Stomach (tissue), 9 donors: ENCODE results near the gene RPS3. TPM values are rescaled to one million over a fixed set of nuclear protein-coding genes. Genes with fewer than 3 reads are reported as not detected.

ENCODE experiments used
- DNase-seq, 2 donors: peaks; one replicate each; pipeline versions ENCODE4 v3.0.0 to v3.0.0-alpha.2; 2013 to 2019
- H3K27ac ChIP-seq, 5 donors: fragments of 200-600 bp in 4 of 5; sonication (generic) in 4 of 5; one replicate each; pipeline ENCODE4 v1.5.1; 2013 to 2019; ENCODE audit warnings: mild to moderate bottlenecking in 1 of 5, moderate library complexity in 1 of 5
- H3K27me3 ChIP-seq, 3 donors: fragments of 200-600 bp; sonication (generic); one replicate each; pipeline ENCODE4 v1.5.1; 2017 to 2019; ENCODE audit warnings: mixed run types in 1 of 3
- H3K36me3 ChIP-seq, 4 donors: fragments of 200-600 bp; sonication (generic); 1 replicate in 3 of 4; 2 replicates in 1 of 4; pipeline ENCODE4 v1.5.1; 2016 to 2019
- H3K4me1 ChIP-seq, 4 donors: fragments of 200-600 bp; sonication (generic); one replicate each; pipeline ENCODE4 v1.5.1; 2016 to 2019
- H3K4me3 ChIP-seq, 4 donors: fragments of 200-600 bp; sonication (generic) in 3 of 4; one replicate each; pipeline ENCODE4 v1.5.1; 2016 to 2019; ENCODE audit warnings: mild to moderate bottlenecking in 1 of 4
- H3K9me3 ChIP-seq, 4 donors: fragments of 200-600 bp; sonication (generic); one replicate each; pipeline ENCODE4 v1.5.1; 2016 to 2019
- CTCF ChIP-seq, 7 experiments: fragments of 450-650 bp in 4 of 7; fragments of 200-600 bp in 3 of 7; sonication (generic) in 3 of 7; IDR thresholded peaks; one replicate each; pipeline ENCODE4 v1.5.1; 2016 to 2019; ENCODE audit warnings: antibody characterized with exemption in 7 of 7, control low read depth in 2 of 7, mild to moderate bottlenecking in 1 of 7
- EP300 ChIP-seq: sonication (generic); formaldehyde crosslinking; IDR thresholded peaks from one replicate; pipeline ENCODE4 v1.6.1; 2017; ENCODE audit warnings: antibody characterized with exemption
- POLR2A ChIP-seq, 4 donors: fragments of 450-650 bp; IDR thresholded peaks; one replicate each; pipeline ENCODE4 v1.6.1; 2016; ENCODE audit warnings: antibody characterized with exemption in 4 of 4, control low read depth in 2 of 4, mild to moderate bottlenecking in 1 of 4, moderate library complexity in 1 of 4
- POLR2AphosphoS5 ChIP-seq, 3 donors: sonication (generic); formaldehyde crosslinking; IDR thresholded peaks; one replicate each; pipeline ENCODE4 v1.6.1; 2016; ENCODE audit warnings: antibody characterized with exemption in 3 of 3
- WGBS, 5 donors: extraction: QIAGEN DNeasy Blood & Tissue Kit in 3 of 5; methylation state at CpG; one replicate each; pipeline versions ENCODE4 v1.1.5 to v1.1.7; 2013 to 2018; 5-methylcytosine and 5-hydroxymethylcytosine counted together
- intact Hi-C: fragments of 100-400 bp; cut with DNase I; formaldehyde crosslinking; loops from one replicate; pipeline ENCODE4 v1.15.1; 2023; ENCODE audit warnings: low total_unique reads
- polyA plus RNA-seq, 3 donors: library from polyadenylated mRNA; stranded (reverse); fragments of 200-250 nt; gene quantifications; one replicate each; pipeline ENCODE4 v1.2.3, GENCODE V29; 2013
- total RNA-seq, 5 donors: library from RNA; depleted of rRNA; stranded (reverse); fragments of >200 nt; gene quantifications; one replicate each; pipeline versions ENCODE4 v1.1.0 to v1.2.3, GENCODE V29; 2014 to 2016
- donor health status: healthy with polysubstance abuse.
- donor health status: Bipolar disorder and iron deficiency.
- donor health status: healthy.

RPS3 gene
- total and polyA plus RNA-seq, 8 donors, result 607 to 3,770 (median 1,532) TPM

- no peak for TF ChIP-seq EP300
- TF ChIP-seq POLR2A (IDR thresholded peaks at IDR 0.05), result no peak
- TF ChIP-seq POLR2AphosphoS5 (IDR thresholded peaks at IDR 0.05), result no peak
- TF ChIP-seq CTCF (IDR thresholded peaks at IDR 0.05), result no peak
- WGBS, 5 donors, result 20 to 50% (median 38%) methylated on average over 16 to 25 of the region's 25 CpGs
- Histone ChIP-seq H3K4me3 (peak overlapping the region; percentile 33 to 44 (median 41)), H3K4me1 (peaks cover 13 to 38% (median 26%) of the 10 kb centered on the region in 4 donors), H3K9me3 (peaks cover 0 to 6% (median 4%) of the 10 kb centered on the region in 4 donors), H3K27me3 (peaks cover 0 to 59% (median 12%) of the 10 kb centered on the region in 3 donors), H3K27ac (peak overlapping the region in 3 of 5 donors; percentile 55 to 76 (median 59)), H3K36me3 (no peaks in the 10 kb centered on the region)
- intact Hi-C loops, result no loop called here
- no peak for DNase-seq
These were observed 30.3 kb downstream of the RPS3 start for GRCh38 chr11:75429641-75429901.

GRCh38 chr11:75429902-75430713, 30.8 kb downstream of the RPS3 start:
- H3K9me3 ChIP-seq, result peaks cover 0 to 6% (median 4%) of the 10 kb centered on the region in 4 donors
- TF ChIP-seq POLR2AphosphoS5 (IDR thresholded peaks at IDR 0.05), result no peak
- peak overlapping the region; percentile 33 to 44 (median 41) for H3K4me3 ChIP-seq
- H3K27me3 ChIP-seq, result peaks cover 0 to 59% (median 12%) of the 10 kb centered on the region in 3 donors
- 1 to 3% (median 2%) methylated on average over 10 to 134 of the region's 134 CpGs for WGBS, 5 donors
- H3K4me1 ChIP-seq, result peaks cover 13 to 38% (median 26%) of the 10 kb centered on the region in 4 donors
- H3K36me3 ChIP-seq, result peaks cover 0 to under 1% (median 0%) of the 10 kb centered on the region in 4 donors
- intact Hi-C loops, result no loop called here
- peak; percentile 76 to 92 for DNase-seq
- H3K27ac ChIP-seq, result peak overlapping the region in 3 of 5 donors; percentile 55 to 76 (median 59)

- WGBS, 5 donors, result 30 to 42% (median 40%) methylated on average over 29 to 32 of the region's 32 CpGs
- peak overlapping the region; percentile 33 to 44 (median 41) for H3K4me3 ChIP-seq
- DNase-seq, result no peak
These were observed 31.6 kb downstream of the RPS3 start for GRCh38 chr11:75430714-75431532.

More at GRCh38 chr11:75430714-75431532, 31.6 kb downstream of the RPS3 start:
- peaks cover 0 to 5% (median 0%) of the 10 kb centered on the region in 4 donors for H3K36me3 ChIP-seq
- peak overlapping the region in 3 of 5 donors; percentile 55 to 76 (median 59) for H3K27ac ChIP-seq
- intact Hi-C loops, result no loop called here
- H3K27me3 ChIP-seq, result peaks cover 0 to 59% (median 12%) of the 10 kb centered on the region in 3 donors
- H3K4me1 ChIP-seq, result peaks cover 13 to 38% (median 26%) of the 10 kb centered on the region in 4 donors
- peaks cover 0 to 6% (median 4%) of the 10 kb centered on the region in 4 donors for H3K9me3 ChIP-seq
- TF ChIP-seq POLR2AphosphoS5 (IDR thresholded peaks at IDR 0.05) (no peak), POLR2A (IDR thresholded peaks at IDR 0.05) (no peak), EP300 (no peak), CTCF (IDR thresholded peaks at IDR 0.05) (no peak)
